ENCODE data around the gene PDCD2. TPM values are rescaled to one million over a fixed set of nuclear protein-coding genes. Genes with fewer than 3 reads are reported as not detected.

PDCD2 gene
- total and polyA plus RNA-seq, 4 donors: 30.6 to 57.4 (median 44.3) TPM

GRCh38 chr6:170553534-170554012 is 30.9 kb downstream of the PDCD2 start:
- no peaks in the 10 kb centered on the region for H3K9me3 ChIP-seq (ENCODE audit: control insufficient read depth in 4 of 4, insufficient read depth in 3 of 4, low read length in 3 of 4)
- no peaks in the 10 kb centered on the region for H3K27me3 ChIP-seq (ENCODE audit: control insufficient read depth in 3 of 3, insufficient read depth in 3 of 3, low read length in 2 of 3)
- no peak for TF ChIP-seq CTCF (IDR thresholded peaks at IDR 0.05; ENCODE audit: control extremely low read depth, extremely low read depth)
- peak; percentile 44 for ATAC-seq (ENCODE audit: insufficient read depth, low FRiP score)
- peak in 2 of 3 donors; percentile 83 to 86 for DNase-seq
- peak overlapping the region in 1 of 2 donors; percentile 92 for H3K9ac ChIP-seq (ENCODE audit: insufficient read depth in 1 of 2, low read length in 2 of 2)
- H3K27ac ChIP-seq (ENCODE audit: low read depth in 1 of 2, low read length in 1 of 2): peak overlapping the region; percentile 71 to 75
- WGBS, 2 donors: 0% methylated on average over 13 of the region's 13 CpGs
- peak overlapping the region; percentile 85 for H3K4me3 ChIP-seq
- peaks cover 1 to 26% (median 13%) of the 10 kb centered on the region in 5 donors for H3K4me1 ChIP-seq (ENCODE audit: control insufficient read depth in 5 of 5, insufficient read depth in 5 of 5, low read length in 5 of 5)
- H3K36me3 ChIP-seq (ENCODE audit: control insufficient read depth in 4 of 4, insufficient read depth in 4 of 4, low read length in 4 of 4): peaks cover 2 to 12% (median 6%) of the 10 kb centered on the region in 4 donors

GRCh38 chr6:170552765-170553533 is 31.5 kb downstream of the PDCD2 start, which contains the start of gene PSMB1:
Gene PSMB1, minus strand, starts transcription at chr6:170553307. Its CDS starts 65 bp downstream, at chr6:170553242.
- ATAC-seq (ENCODE audit: insufficient read depth, low FRiP score) (peak; percentile 78), DNase-seq (peak; percentile 95 to 99 (median 97))
- H3K27me3 ChIP-seq (ENCODE audit: control insufficient read depth in 3 of 3, insufficient read depth in 3 of 3, low read length in 2 of 3): no peaks in the 10 kb centered on the region
- peaks cover 1 to 26% (median 13%) of the 10 kb centered on the region in 5 donors for H3K4me1 ChIP-seq (ENCODE audit: control insufficient read depth in 5 of 5, insufficient read depth in 5 of 5, low read length in 5 of 5)
- TF ChIP-seq CTCF (IDR thresholded peaks at IDR 0.05; ENCODE audit: control extremely low read depth, extremely low read depth): no peak
- peak within 1 kb of the TSS; percentile 85 for H3K4me3 ChIP-seq
- WGBS, 2 donors: 0% methylated on average over 41 of the region's 41 CpGs
- peak within 1 kb of the TSS; percentile 89 to 92 for H3K9ac ChIP-seq (ENCODE audit: insufficient read depth in 1 of 2, low read length in 2 of 2)
- peaks cover 5 to 11% (median 8%) of the 10 kb centered on the region in 4 donors for H3K36me3 ChIP-seq (ENCODE audit: control insufficient read depth in 4 of 4, insufficient read depth in 4 of 4, low read length in 4 of 4)
- no peaks in the 10 kb centered on the region for H3K9me3 ChIP-seq (ENCODE audit: control insufficient read depth in 4 of 4, insufficient read depth in 3 of 4, low read length in 3 of 4)
- H3K27ac ChIP-seq (ENCODE audit: low read depth in 1 of 2, low read length in 1 of 2): peak within 1 kb of the TSS; percentile 75 to 100

GRCh38 chr6:170545405-170545804 is 39.0 kb downstream of the PDCD2 start:
- DNase-seq (no peak), ATAC-seq (ENCODE audit: insufficient read depth, low FRiP score) (no peak)
- 36 to 47% methylated on average over 2 of the region's 2 CpGs for WGBS, 2 donors
- Histone ChIP-seq H3K9ac (ENCODE audit: insufficient read depth in 1 of 2, low read length in 2 of 2) (no peak overlapping the region), H3K36me3 (ENCODE audit: control insufficient read depth in 4 of 4, insufficient read depth in 4 of 4, low read length in 4 of 4) (peaks cover 21 to 50% (median 41%) of the 10 kb centered on the region in 4 donors), H3K9me3 (ENCODE audit: control insufficient read depth in 4 of 4, insufficient read depth in 3 of 4, low read length in 3 of 4) (no peaks in the 10 kb centered on the region), H3K27ac (ENCODE audit: low read depth in 1 of 2, low read length in 1 of 2) (no peak overlapping the region), H3K4me1 (ENCODE audit: control insufficient read depth in 5 of 5, insufficient read depth in 5 of 5, low read length in 5 of 5) (peaks cover 0 to 11% (median 0%) of the 10 kb centered on the region in 5 donors), H3K4me3 (no peak overlapping the region), H3K27me3 (ENCODE audit: control insufficient read depth in 3 of 3, insufficient read depth in 3 of 3, low read length in 2 of 3) (no peaks in the 10 kb centered on the region)
- TF ChIP-seq CTCF (IDR thresholded peaks at IDR 0.05; ENCODE audit: control extremely low read depth, extremely low read depth): no peak

All from lung (tissue), 12 donors.